GM21717 (cell line): ENCODE results near the gene TAAR1.
"Not testable (repeated sequence)": the region's sequence is repeated elsewhere in the genome, so short reads cannot be mapped to it uniquely, and the experiment has no call there.

ENCODE experiments used
- ATAC-seq: cut with Tn5 transposase; IDR thresholded peaks from one replicate; pipeline ENCODE4 v1.9.1; 2021; ENCODE audit warnings: mild to moderate bottlenecking, moderate library complexity; ENCODE audit not compliant: unreplicated experiment

TAAR1 gene, protein sequence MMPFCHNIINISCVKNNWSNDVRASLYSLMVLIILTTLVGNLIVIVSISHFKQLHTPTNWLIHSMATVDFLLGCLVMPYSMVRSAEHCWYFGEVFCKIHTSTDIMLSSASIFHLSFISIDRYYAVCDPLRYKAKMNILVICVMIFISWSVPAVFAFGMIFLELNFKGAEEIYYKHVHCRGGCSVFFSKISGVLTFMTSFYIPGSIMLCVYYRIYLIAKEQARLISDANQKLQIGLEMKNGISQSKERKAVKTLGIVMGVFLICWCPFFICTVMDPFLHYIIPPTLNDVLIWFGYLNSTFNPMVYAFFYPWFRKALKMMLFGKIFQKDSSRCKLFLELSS

DNA sequence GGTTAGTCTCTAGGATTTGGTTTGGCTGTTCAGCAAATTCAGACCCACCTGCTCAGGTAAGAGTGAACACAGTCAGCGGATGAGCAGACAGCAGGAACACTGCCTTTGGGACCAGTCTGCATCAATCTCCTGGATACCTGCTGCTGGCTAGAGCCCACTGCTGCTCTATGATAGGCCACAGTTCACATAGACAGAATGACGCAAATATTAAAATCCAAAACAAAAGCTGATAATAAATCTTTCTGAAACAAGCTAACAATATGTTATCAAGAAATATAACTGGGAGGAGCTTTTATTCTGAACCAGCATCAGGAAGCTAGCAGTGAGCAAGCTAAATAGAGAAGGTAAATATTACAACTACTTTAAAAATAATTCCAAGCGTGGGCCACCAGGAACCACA lies at the start of gene TAAR1:
Gene TAAR1 (minus strand): TSS at position 101 of the 400 bp plus-strand sequence. CDS start 13,179 bp downstream, outside the sequence.
- ATAC-seq, result no peak

DNA sequence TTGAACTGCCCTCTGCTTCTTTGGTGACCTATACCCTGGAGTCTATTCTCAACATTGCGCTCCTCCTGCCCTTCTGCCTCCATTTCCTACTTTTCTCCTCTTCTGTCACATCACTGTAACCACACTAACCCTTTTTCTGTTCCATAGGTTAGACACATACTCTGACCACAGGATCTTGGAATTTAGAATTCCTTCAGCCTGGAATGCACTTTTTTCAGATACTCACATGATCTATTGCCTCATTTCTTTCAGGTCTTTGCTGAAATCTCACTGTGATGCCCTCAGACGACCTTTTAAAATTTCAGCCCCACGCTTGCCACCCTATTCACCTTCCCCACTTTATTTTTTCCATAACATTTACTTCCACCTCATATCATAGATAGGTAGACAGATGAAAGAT lies 49.8 kb upstream of the TAAR1 start:
- ATAC-seq, result no peak

DNA sequence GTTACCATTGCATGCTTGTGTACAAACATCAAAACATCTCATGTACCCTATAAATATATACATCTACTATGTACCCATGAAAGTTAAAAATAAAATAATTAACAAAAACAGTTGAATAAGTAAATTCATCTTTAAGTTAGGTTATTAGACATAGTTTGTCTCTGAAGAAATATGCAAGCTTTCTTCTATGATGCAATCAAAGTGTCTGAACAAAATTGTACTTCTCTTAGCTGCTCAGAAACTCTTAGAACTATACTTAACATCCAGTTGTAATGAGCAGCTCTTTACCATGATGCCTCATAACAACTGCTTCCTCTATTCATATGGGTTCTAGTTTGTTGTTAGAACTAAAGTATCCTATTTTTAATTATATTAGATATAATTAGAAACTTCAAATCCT lies 49.0 kb upstream of the TAAR1 start:
- no peak for ATAC-seq

DNA sequence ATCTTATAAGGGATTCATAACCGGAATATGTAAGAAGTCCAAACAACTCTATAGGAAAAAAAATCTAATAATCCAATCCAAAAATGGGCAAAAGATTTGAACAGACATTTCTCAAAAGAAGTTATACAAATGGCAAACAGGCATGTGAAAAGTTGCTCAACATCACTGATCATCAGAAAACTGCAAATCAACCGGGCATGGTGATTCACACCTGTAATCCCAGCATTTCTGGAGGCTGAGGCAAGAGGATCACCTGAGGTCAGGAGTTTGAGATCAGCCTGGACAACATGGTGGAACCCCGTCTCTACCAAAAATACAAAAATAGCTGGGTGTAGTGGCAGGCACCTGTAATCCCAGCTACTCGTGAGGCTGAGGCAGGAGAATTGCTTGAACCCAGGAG lies 47.8 kb upstream of the TAAR1 start:
- not testable (repeated sequence) for ATAC-seq

DNA sequence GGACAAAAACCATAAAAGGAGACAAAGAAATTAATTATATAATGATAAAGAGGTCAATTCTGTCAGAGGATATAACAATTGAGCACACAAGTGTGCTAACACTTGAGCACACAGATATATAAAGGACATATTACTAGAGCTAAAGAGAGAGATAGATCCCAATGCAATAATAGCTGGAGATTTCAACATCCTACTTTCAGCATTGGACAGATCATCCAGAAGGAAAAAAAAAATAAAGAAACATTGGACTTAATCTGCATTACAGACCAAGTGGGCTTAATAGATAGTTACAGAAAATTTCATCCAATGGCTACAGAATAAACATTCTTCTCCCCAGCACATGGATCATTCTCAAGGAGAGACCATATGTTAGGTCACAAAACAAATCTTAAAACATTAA lies 45.0 kb upstream of the TAAR1 start:
- no peak for ATAC-seq

DNA sequence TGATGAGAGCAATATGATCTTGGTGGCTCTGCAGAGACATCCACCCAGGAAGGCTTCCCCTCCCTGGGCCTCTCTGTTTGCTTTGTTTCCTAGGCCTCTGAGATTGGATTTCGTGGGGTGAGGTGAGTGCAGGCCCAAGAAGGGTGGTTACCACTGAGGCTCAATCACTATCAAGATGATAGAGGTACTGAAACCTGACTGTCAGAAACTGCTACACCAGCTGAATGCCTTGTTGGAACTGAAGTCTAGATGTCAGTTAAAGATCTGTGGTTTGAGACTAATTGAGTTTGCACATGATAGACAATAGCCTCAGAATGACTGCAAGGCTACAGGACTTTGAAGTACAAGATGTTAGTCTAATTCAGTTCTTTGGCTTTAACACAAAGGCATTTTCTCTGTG lies 39.6 kb upstream of the TAAR1 start:
- ATAC-seq, result peak; percentile 84

DNA sequence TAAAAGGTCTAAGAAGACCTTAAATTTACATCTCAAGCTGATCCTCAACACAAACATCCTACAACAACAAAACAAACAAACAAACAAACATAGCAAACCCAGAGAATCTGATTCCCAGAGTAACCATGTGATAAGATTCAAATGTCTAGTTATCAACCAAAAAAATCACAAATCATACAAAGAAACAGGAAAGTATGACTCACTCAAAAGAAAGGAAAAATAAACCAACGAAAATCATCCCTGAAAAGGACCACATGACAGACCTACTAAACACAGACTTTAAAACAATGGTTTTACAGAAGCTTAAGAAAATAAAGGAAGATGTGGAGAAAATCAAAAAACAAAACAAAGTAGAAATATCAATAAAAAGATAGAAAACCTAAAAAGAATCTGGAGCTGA lies 36.8 kb upstream of the TAAR1 start:
- no peak for ATAC-seq

DNA sequence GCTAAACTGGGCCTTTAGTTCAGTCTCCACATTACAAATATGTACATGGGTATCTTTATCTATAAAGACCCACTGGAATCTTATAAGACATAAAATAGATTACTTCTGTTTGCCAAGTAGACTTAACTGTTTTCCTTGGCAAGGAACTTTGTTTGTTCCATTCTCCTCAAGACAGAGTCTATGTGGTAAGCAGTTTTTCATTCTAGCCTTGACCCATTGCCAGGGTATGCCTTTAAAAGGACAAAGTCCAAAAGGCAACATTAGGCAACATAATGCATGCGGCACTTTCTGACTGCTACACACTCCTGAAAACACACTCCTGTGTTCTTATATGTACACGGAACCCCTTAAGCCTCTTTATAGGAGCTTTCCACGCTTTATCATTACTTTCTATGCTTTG lies 34.5 kb upstream of the TAAR1 start:
- ATAC-seq, result no peak

DNA sequence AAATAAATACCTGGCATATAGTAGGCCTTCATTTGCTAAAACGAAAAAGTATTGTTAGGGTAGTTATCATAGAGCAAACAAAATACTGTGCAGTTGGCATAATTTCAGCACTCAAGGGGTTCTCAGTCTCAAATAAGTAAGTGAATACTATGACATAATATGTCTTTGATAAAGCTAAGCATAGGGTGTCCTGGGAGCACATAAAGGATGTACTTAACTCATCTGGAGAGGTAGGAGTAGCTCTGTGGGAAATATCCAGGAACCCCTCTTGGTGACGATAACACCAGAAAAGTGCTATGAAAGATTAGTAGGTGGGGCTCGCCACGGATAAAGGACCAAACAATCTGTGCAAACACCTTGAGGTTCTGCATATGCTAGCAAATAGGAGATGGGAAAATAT lies 31.7 kb upstream of the TAAR1 start:
- ATAC-seq, result no peak

DNA sequence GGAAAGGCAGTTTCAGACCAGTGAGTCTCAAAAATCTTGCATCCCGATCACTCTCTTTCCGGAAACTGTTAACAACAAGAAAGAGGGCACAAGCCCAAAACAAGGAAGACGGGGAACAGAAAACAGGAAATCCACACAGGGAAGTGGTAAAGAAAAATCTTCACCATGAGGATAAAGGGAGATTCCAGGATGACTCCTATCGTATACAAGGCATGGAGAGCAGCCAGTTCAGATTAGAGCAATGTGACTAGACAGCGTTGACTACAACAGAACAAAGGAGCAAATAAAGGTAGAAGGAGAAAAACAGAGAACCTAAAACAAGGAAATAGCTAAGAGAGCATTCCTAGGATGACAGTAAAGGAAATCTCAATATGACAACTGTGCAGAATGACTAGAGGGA lies 28.3 kb upstream of the TAAR1 start:
- no peak for ATAC-seq

DNA sequence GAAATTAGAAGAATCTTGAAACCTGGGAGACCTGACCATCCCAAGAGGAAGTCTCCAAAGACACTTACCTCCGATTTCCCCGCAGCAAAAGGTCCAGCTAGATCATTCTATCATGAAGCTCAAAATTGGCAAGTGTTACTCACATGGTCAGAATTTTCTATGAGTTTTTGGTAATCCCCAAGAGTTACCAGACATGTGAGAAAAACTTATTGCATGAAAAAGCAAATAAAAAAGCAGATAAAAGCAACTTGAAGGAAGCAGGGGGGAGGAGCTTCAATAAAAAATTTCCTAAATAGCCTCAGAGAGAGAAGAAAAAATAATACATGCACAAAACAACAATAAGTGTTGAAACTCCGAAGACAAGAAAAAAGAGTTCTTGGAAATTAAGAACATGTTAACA lies 27.5 kb upstream of the TAAR1 start:
- ATAC-seq, result no peak

DNA sequence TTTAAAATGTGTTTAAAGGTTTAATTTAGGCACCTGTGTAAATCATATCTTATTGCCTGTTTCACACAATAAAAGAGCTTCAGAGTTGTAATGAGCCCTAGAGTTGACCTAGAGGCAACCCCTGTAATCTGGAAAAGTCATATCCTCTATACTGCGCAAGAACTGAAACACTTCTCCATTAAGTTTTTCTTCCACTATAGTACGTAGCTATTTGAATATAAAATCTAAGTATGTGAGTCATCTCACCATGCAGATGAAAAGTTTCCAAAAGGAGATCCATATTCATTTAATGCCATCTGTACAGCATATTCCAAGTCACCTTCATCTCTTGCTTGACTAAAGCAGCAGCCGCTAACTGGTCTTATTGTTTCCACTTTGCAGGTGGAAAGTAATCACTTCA lies 26.0 kb upstream of the TAAR1 start:
- no peak for ATAC-seq

DNA sequence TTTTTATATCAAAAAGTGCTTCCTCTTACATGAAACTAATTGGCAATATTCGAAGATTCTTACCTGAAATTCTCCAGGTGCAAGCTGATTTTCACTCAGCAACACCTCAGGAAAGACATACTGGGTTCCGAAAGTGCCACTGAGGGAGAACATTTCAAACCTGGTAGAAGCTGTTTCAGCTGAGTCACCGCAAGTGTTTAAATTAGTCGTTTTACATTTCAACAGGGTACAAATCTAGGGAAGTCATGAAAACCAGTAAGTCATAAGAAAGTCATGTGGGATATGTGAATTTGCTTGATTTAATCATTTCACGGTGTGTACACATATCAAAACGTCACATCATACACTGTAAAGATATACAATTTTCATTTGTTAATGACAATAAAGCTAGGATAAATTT lies 25.3 kb upstream of the TAAR1 start:
- no peak for ATAC-seq

DNA sequence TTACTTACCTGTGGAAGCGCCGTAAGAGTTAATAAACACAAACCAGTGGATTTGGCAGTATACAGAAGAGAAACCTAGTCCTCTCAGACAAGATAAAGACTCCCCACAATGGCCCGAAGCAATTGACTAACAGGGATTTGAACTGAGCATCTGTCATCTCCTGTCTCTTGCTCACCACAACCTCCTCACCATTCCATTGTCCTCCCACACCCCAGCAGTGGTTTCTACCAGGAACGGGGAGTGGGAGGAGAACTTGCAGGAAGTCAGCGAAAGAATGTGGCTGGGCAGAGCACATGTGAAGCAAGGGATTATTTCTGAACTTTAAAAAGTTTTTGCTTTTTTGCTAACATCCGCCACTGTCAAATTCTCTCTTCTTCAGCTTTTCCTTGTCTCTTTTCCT lies 24.6 kb upstream of the TAAR1 start:
- ATAC-seq, result no peak

DNA sequence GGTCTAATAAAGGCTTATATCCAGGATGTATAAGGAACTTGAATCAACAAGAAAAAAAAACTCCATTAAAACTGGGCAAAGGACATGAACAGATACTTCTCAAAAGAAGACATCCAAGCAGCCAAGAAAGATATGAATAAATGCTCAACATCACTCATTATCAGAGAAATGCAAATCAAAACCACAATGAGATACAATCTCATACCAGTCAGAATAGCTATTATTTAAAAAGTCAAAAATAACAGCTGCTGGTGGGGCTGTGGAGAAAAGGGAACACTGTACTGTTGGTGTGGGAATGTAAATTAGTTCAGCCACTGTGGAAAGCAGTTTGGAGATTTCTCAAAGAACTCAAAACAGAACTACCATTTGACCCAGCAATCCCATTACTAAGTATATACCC lies 20.1 kb upstream of the TAAR1 start:
- not testable (repeated sequence) for ATAC-seq

DNA sequence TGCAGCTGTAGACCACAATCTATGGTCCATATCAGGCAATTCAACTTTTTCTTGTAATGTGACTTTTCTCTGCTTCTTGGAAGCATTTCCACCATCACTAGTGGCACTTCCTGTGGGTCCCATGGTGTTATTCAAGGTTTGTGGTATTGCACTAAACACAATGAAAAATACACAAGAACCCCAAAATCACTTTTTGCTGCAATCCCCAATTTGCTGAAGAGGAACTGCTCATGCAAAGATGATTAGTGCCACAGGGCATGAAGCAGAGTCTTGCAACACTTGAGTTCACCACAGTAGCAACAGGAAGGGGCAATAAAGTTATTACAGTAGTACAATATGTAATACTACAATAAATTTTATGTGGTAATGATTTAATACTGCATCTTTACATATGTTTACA lies 16.8 kb upstream of the TAAR1 start:
- no peak for ATAC-seq

DNA sequence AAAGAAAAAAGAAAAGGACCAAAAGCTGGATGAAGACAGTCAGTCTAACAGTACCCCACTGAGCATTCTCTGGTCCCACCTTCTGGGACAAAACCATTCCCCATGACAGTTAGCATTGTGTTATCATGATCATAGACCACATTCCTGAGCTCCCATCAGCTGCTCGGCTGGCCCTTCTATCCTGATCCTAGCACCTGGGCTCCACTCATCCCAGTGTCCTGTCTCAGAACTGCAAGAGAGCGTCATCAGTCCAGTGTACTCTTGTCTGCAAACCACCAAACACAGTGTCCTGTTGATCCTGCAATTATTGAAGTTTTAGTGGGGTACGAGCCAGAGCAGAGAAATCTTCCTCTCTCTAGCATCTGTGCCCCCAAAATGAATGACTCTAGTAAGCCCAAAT lies 16.0 kb upstream of the TAAR1 start:
- ATAC-seq, result no peak

DNA sequence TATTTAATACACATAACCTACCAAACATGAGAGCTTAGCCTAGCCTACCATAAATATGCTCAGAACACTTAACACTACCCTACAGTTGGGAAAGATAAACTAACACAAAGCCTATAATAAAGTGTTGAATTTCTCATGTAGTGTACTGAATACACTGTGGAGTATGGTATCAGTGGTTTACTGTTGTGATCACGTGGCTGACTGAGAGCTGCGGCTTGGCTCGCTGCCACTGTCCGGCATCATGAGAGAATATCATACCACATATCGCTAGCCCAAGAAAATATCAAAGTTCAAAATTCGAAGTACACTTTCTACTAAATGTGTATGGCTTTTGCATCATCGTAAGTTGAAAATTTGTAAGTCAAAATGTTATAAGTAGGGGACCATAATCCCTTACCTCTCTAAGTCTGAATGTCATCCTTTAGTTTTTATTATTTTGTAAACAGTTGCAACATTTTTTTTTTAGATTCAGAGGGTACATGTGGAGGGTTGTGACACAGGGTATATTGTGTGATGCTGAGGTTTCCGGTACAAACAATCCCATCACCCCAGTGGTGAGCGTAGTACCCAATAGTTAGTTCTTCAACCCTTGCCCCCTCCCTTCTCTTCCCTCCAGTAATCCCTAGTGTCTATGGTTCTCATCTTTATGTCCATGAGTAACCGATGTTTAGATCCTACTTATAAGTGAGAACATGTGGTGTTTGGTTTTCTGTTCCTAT lies 14.6 kb upstream of the TAAR1 start:
- ATAC-seq, result no peak

DNA sequence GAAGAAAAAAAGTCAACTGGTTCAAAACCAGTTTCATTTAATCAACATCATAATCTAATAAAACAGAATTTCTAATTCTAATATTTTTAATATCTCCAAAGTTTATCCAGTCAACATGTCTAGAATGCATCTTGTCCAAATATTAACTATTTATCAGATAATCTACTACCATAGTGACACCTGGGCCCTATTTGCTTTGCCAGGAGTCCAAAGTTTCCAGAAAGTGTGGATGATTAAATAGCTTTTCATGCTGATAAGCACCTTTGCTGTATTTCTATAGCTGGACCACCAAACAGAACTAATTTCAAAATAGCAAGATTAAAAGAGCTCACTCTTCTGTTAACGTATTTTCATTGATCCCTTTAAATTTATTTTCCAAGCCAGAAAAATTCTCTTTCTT lies 12.3 kb upstream of the TAAR1 start:
- no peak for ATAC-seq

DNA sequence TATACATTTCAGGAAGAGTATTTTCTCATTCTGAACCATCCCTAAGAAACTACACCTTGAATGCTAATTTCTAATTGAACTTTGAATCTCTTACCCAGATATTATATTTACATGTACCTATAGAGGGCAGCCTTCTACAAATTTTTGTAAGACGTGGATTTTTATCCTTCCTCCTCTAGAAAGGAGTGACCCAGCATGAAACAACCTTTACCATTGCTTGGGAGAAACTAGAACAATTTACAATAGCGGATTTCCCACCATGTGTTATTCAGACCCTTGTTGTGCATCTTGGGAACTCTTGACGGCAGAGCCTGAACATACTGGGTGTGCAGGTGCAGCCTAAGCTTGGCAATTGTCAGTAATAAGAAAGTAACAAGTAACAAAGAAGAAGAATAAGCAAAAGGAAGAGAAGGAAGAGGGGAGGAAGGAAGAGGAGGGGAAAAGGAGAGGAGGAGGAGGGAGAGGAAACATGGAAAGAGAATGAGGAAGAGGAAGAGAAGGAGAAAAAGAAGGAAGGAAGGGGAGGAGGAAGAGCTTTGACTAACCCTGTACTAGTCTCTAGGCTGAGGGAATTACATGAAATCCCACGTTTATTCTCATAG lies 10.8 kb upstream of the TAAR1 start:
- ATAC-seq, result no peak

DNA sequence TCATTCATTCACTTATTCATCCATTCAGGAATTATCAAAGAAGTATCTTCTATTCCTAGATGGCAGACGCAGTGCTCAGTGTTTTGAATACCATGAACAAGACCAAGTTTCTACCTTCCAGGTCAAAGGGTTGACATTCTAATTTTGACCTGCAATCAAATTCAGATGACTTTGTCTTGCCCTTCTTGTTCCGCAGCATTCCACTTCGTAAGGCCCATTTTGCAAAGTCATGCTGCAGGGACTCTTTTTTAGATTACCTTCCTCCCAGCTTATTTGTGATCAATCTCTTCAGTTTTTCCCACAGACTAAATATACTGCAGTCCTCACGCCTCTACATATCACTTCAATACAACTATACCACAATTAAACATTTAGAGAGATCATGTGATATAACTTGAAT lies 7.1 kb upstream of the TAAR1 start:
- ATAC-seq, result no peak

DNA sequence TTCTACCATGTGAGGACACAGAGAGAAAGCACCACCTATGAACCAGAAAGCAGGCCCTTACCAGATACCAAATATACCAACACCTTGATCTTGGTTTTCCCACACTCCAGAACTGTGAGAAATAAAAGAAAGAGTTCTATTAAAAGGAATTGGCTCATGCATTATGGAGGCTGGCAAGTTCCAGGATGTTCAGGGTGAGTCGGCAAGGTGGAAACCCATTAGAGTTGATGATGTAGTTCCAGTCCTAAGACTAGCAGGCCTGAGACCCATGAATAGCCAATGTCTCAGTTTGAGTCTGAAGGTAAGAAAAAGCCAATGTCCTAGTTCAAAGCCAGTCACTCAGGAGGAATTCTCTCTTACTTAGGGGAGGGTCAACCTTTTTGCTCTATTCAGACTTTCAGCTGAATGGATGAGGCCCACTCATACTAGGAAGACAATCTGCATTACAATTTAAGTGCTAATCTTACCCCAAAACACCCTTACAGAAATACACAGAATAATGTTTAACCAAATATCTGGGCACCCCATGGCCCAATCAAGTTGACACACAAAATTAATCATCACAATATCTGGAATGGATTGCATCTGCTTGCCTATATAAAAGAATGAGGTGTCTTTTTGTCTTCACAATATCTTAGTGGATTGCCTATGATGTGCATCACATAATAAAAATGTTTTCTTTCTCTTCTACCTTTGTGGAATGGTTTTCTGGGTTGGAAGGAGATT lies 5.5 kb upstream of the TAAR1 start:
- no peak for ATAC-seq
